C4-2B (cell line): ENCODE results near the gene TYK2.

ENCODE experiments used
- CTCF ChIP-seq: fragments of 450-650 bp; conservative IDR thresholded peaks from 2 replicates; pipeline ENCODE4 v1.5.1; 2017; ENCODE audit warnings: mild to moderate bottlenecking
- ZFX ChIP-seq: fragments of 450-650 bp; IDR thresholded peaks from 2 replicates; pipeline ENCODE4 v1.6.1; 2017

- TF ChIP-seq CTCF (no peak), ZFX (no peak)
Measured at GRCh38 chr19:10416083-10416379, 35.7 kb upstream of the TYK2 start.
